ENCODE measurements around the gene OR2B3. TPM values are rescaled to one million over a fixed set of nuclear protein-coding genes. Genes with fewer than 3 reads are reported as not detected.

The OR2B3 gene
- total and polyA plus RNA-seq, 7 experiments from 2014 or later: not detected

- Histone ChIP-seq H3K27ac (ENCODE audit: low read depth, low read length) (no peak overlapping the region), H3K4me1 (ENCODE audit: control insufficient read depth in 2 of 2, insufficient read depth in 2 of 2, low read length in 2 of 2) (no peaks in the 10 kb centered on the region), H3K4me3 (ENCODE audit: low read length) (no peak overlapping the region), H3K9me3 (ENCODE audit: control insufficient read depth in 2 of 3, low read length in 3 of 3) (no peaks in the 10 kb centered on the region), H3K36me3 (ENCODE audit: control insufficient read depth in 2 of 3, insufficient read depth in 3 of 3, low read length in 3 of 3) (no peaks in the 10 kb centered on the region), H3K27me3 (ENCODE audit: control insufficient read depth in 2 of 2, insufficient read depth in 2 of 2, low read length in 2 of 2) (no peaks in the 10 kb centered on the region)
- no peak for ATAC-seq
- Mint-ChIP-seq H3K27ac (no peak overlapping the region), H3K4me3 (no peak overlapping the region), H3K4me1 (no peaks in the 10 kb centered on the region), H3K36me3 (peaks cover 0 to 6% (median 0%) of the 10 kb centered on the region in 5 donors), H3K27me3 (peaks cover 34 to 55% (median 48%) of the 10 kb centered on the region in 5 donors), H3K9me3 (peaks cover 0 to 6% (median 4%) of the 10 kb centered on the region in 11 donors)
- intact Hi-C loops (cut with micrococcal nuclease): no loop called here
- CTCF ChIA-PET: no interaction called here
- no peak for DNase-seq
- POLR2A ChIA-PET: no interaction called here
These were observed 15.0 kb downstream of the OR2B3 start for GRCh38 chr6:29071831-29072723.

GRCh38 chr6:29051680-29052079, 35.4 kb downstream of the OR2B3 start:
- Histone ChIP-seq H3K36me3 (ENCODE audit: control insufficient read depth in 2 of 3, insufficient read depth in 3 of 3, low read length in 3 of 3) (no peaks in the 10 kb centered on the region), H3K4me3 (ENCODE audit: low read length) (no peak overlapping the region), H3K9me3 (ENCODE audit: control insufficient read depth in 2 of 3, low read length in 3 of 3) (no peaks in the 10 kb centered on the region), H3K27me3 (ENCODE audit: control insufficient read depth in 2 of 2, insufficient read depth in 2 of 2, low read length in 2 of 2) (peaks cover 0 to 4% of the 10 kb centered on the region in 2 donors), H3K4me1 (ENCODE audit: control insufficient read depth in 2 of 2, insufficient read depth in 2 of 2, low read length in 2 of 2) (no peaks in the 10 kb centered on the region), H3K27ac (ENCODE audit: low read depth, low read length) (no peak overlapping the region)
- Mint-ChIP-seq H3K4me1 (no peaks in the 10 kb centered on the region), H3K4me3 (no peak overlapping the region), H3K27me3 (peaks cover 31 to 64% (median 42%) of the 10 kb centered on the region in 5 donors), H3K9me3 (peaks cover 0 to 7% (median 3%) of the 10 kb centered on the region in 11 donors), H3K27ac (no peak overlapping the region), H3K36me3 (peaks cover 0 to 5% (median 0%) of the 10 kb centered on the region in 5 donors)
- ATAC-seq: no peak
- DNase-seq: no peak
- ChIA-PET POLR2A (no interaction called here), CTCF (interaction anchor here (0.6 kb wide), 1 partner anchor 38 kb away, joined by 6 read pairs; no protein-coding TSS in a partner anchor)
- intact Hi-C loops (cut with micrococcal nuclease): no loop called here

- Mint-ChIP-seq H3K27me3 (peaks cover 46 to 74% (median 62%) of the 10 kb centered on the region in 5 donors), H3K36me3 (no peaks in the 10 kb centered on the region), H3K9me3 (peaks cover 0 to 17% (median 4%) of the 10 kb centered on the region in 11 donors), H3K4me3 (no peak within 1 kb of the TSS), H3K4me1 (no peaks in the 10 kb centered on the region), H3K27ac (no peak within 1 kb of the TSS)
- Histone ChIP-seq H3K27me3 (ENCODE audit: control insufficient read depth in 2 of 2, insufficient read depth in 2 of 2, low read length in 2 of 2) (peaks cover 3 to 4% of the 10 kb centered on the region in 2 donors), H3K4me3 (ENCODE audit: low read length) (no peak within 1 kb of the TSS), H3K9me3 (ENCODE audit: control insufficient read depth in 2 of 3, low read length in 3 of 3) (no peaks in the 10 kb centered on the region), H3K36me3 (ENCODE audit: control insufficient read depth in 2 of 3, insufficient read depth in 3 of 3, low read length in 3 of 3) (no peaks in the 10 kb centered on the region), H3K27ac (ENCODE audit: low read depth, low read length) (no peak within 1 kb of the TSS), H3K4me1 (ENCODE audit: control insufficient read depth in 2 of 2, insufficient read depth in 2 of 2, low read length in 2 of 2) (no peaks in the 10 kb centered on the region)
- ATAC-seq: no peak
- no peak for DNase-seq
- intact Hi-C loops (cut with micrococcal nuclease): no loop called here
- POLR2A ChIA-PET: no interaction called here
- CTCF ChIA-PET: no interaction called here
These were observed 42.0 kb downstream of the OR2B3 start, which contains the start of gene OR2W1 for GRCh38 chr6:29045075-29045474. Gene OR2W1, minus strand, starts transcription at chr6:29045175. Its CDS starts 0 bp downstream, at chr6:29045175.

Other genes with a start within 250 kb of the OR2B3 start
- gene TRIM27, start 163.3 kb downstream of the OR2B3 start, total RNA-seq: 10 to 100 TPM; 22.9 to 93.9 (median 67.5) TPM
- gene TRIM27, start 163.3 kb downstream of the OR2B3 start, polyA plus RNA-seq: 10 to 100 TPM; 53.0 to 82.2 TPM
- gene ZNF311, start 82.0 kb downstream of the OR2B3 start, total RNA-seq: under 1 TPM; 0.22 to 0.73 (median 0.57) TPM
- under 1 TPM; 0.08 to 0.47 TPM for gene ZNF311, start 82.0 kb downstream of the OR2B3 start, polyA plus RNA-seq
- not detected for gene OR2W1, start 42.1 kb downstream of the OR2B3 start, total RNA-seq
- gene OR2W1, start 42.1 kb downstream of the OR2B3 start, polyA plus RNA-seq: not detected
- gene OR2J1, start 12.2 kb upstream of the OR2B3 start, total RNA-seq: not detected
- gene OR2J1, start 12.2 kb upstream of the OR2B3 start, polyA plus RNA-seq: not detected
- not detected for gene OR2J3, start 20.7 kb upstream of the OR2B3 start, total RNA-seq
- gene OR2J3, start 20.7 kb upstream of the OR2B3 start, polyA plus RNA-seq: not detected
- not detected for gene OR2J2, start 83.6 kb upstream of the OR2B3 start, total RNA-seq
- not detected for gene OR2J2, start 83.6 kb upstream of the OR2B3 start, polyA plus RNA-seq
- gene OR14J1, start 214.4 kb upstream of the OR2B3 start, total RNA-seq: not detected
- gene OR14J1, start 214.4 kb upstream of the OR2B3 start, polyA plus RNA-seq: not detected